CD4-positive, alpha-beta T cell treated with Interleukin-4 for 1 hour (primary cell): ENCODE measurements around the gene TAF3.
"Not testable (repeated sequence)": the region's sequence is repeated elsewhere in the genome, so short reads cannot be mapped to it uniquely, and the experiment has no call there.

ENCODE experiments used
- DNase-seq, 2 donors: peaks; one replicate each; pipeline ENCODE4 v3.0.0-alpha.2; 2020 to 2022

Gene TAF3

DNA sequence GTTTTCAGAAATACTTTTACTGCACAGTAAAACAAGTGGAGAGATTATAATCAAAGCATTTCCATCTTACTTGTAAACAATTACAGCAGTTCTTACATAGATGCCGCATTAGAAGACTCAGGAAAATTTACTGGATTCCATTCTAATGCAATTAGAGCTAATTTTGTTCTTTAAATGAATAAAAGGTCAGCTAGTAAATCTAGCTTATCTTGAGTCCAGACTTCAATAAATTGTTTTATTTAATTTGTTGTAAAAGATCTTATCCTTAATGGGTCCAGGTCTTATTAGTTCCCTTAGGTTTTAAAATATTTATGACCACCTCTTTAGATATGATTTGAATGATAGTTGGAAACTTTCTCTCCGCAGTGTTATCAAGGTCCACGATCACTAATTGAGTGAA lies 166.0 kb downstream of the TAF3 start:
- DNase-seq: no peak

DNA sequence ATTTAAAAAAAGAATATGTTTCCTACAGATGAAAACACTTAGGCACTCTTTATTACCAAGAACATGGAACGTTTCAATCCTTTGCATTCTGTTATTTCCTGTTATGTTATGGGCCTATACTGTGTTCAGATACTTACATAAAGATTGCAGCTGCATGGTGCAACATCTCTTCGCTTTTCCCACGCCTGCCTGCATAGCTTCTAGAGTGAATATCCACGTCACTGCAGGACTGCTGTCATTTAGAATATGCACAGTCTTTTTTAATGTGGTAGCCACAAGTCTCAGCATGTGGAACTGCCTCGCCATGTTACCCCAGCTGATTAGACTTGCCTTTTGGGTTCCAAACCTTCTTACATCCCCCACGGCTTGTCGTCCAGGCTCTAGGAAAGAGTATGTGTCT lies 166.6 kb downstream of the TAF3 start:
- DNase-seq: no peak

DNA sequence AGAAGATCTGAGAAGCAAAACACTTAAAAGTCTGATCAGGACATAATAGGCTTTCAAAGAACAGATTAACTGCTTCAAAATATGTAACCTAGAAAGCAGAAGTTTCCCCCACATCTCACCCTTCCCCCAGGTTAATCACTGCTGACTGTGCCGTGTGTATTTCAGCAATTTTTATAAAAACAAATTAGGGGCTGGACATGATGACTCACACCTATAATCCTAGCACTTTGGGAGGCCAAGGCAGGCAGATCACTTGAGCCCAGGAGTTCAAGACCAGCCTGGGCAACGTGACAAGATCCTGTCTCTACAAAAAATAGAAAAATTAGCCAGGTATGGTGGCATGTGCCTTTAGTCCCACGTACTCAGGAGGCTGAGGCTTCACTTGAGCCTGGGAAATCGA lies 168.5 kb downstream of the TAF3 start:
- no peak for DNase-seq

DNA sequence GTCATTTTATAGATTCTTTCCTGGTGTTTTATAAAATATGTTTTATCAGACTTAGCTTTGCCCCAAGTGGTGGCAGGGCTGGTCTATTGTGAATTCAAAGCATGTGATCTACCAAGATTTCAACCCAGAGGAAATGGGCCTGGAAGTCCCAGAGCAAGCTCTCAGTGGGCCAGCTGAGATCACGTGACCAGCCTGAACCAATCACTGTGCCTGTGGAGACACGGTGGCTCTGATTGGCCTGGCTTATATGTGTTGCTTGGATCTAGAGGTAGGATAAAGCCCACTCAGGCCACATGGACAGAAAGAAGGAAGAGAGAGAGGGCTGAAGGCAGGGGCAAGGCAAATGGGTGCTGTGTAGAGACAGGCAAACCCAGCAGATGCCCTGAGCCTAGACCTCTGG lies 170.7 kb downstream of the TAF3 start:
- DNase-seq: no peak

DNA sequence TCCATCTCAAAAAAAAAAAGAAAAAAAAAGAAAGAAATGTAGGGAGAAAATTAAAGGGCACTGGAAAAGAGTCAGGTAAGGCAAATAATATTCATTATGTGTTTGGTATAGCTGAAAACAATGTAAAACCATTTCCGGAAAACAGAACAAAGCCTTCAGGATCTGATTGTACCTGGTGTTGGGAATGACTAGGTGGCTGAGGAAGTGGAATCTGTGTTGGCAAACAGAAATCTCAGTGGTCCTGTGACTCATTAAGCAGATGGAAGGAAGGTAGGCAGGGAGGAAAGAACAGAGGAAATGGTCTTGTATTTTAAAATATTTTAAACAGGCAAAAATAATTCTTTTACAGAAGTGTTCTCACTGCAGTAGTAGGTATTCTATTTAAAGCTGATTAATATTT lies 180.5 kb downstream of the TAF3 start:
- DNase-seq: no peak

GRCh38 chr10:8004469-8005000 lies 186.2 kb downstream of the TAF3 start:
- no peak for DNase-seq

DNA sequence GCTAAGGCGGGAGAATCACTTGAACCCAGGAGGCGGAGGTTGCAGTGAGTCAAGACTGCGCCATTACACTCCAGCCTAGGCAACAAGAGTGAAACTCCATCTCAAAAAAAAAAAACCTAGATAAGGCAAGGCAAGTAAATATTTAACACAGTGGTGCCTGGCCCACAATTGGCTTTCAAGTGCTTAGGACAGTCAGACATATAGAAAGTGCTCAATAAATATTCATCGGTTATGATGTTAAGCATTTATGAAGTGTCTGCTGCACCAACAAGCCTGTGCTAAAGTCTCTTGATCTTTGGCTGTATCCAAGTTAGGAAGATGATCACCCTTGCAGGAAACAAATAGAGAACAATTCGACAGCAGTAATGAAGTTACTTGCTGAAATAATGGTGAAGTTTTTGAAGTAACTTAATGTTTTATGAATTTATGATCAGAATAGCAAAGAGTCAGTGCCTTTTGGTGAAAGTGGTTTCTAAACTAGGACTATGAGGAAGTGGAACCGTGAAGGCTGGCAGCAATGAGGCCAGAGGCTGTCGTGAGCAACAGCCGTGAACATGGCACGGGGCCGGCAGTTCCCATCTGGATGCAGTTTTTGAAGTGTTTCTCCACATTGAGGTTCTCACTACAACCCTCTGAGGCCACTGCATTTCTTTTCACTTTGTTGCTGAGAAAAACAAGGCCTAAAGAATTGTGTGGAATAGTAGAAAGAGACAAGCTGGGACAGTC lies 188.1 kb downstream of the TAF3 start:
- no peak for DNase-seq

- no peak for DNase-seq
Observed at GRCh38 chr10:8009031-8009430, 190.7 kb downstream of the TAF3 start.

DNA sequence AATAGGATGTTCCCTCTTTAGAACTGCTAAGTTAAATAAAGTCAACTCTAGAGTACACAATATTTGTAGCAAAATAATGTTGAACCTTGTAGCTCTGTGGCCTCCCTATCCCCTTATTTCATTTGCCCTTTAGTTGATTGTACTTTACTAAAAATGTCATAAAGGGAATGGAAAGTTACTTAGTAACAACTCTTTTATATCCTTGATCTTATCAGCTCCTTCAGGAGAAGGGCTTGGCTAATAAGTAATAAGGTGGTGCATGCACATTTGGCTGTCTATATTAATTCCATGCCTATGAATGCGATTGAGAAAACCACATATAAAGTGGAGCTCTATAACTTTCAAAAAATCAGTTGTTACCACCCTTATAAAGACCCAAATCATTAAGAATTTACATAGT lies 194.7 kb downstream of the TAF3 start:
- DNase-seq: no peak

- no peak for DNase-seq
Observed at GRCh38 chr10:8013619-8014018, 195.3 kb downstream of the TAF3 start.

- DNase-seq: no peak
Observed at GRCh38 chr10:8014649-8015048, 196.3 kb downstream of the TAF3 start.

DNA sequence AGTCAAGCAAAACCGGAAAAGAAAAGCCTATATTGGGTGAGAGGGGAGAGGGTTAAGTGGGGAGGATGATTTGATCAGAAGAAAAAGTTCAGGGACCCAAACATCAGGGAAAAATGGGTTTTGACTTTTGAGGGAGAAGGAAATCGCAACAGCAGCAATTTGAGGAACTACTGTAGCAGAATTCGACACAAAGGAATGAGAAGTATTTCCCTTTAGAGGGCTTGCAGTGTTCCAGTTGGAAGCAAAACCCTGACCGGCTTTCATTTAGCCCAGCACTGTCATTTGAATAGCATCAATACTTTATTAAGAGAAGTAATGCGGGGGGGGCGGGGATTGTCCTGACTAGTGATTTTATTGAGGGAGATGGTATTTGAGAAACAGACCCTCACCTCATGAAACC lies 199.0 kb downstream of the TAF3 start:
- no peak for DNase-seq

GRCh38 chr10:8023321-8023720 lies 205.0 kb downstream of the TAF3 start:
- DNase-seq: no peak

DNA sequence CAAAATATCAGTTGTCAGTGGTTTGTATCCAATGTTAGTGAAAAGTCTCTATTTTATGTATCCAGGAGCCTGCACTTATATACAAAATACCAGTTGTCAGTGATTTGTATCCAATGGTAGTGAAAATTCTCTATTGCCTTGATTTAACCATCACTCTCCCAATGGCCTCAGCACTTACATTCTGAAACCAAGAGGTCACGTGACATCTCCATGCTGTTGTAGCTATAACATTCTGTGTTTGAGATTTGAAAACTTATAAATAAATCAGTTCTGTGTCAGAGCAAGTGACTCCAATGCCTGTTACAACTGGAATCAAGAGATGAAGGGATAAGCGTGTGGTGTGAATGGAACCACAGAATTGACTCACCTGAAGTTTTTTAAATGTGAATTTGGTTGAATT lies 205.5 kb downstream of the TAF3 start:
- no peak for DNase-seq

GRCh38 chr10:8026349-8027259 lies 208.3 kb downstream of the TAF3 start:
- no peak for DNase-seq

- DNase-seq: not testable (repeated sequence)
Observed at GRCh38 chr10:8031211-8031610, 212.9 kb downstream of the TAF3 start.

DNA sequence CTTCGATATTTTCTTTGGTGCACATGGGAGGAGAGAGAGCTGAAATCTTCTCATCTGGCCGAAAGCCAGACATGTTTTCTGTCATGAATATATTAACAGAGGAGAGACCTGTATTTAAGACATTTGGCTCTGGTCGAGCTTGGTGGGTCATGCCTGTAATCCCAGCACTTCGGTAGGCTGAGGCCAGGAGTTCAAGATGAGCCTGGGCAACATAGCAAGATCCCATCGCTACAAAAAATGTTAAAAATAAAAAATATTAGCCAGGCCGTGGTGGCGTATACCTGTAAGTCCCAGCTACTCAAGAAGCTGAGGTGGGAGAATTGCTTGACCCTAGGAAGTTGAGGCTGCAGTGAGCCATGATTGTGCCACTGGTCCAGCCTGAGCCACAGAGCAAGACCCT lies 214.3 kb downstream of the TAF3 start:
- no peak for DNase-seq

DNA sequence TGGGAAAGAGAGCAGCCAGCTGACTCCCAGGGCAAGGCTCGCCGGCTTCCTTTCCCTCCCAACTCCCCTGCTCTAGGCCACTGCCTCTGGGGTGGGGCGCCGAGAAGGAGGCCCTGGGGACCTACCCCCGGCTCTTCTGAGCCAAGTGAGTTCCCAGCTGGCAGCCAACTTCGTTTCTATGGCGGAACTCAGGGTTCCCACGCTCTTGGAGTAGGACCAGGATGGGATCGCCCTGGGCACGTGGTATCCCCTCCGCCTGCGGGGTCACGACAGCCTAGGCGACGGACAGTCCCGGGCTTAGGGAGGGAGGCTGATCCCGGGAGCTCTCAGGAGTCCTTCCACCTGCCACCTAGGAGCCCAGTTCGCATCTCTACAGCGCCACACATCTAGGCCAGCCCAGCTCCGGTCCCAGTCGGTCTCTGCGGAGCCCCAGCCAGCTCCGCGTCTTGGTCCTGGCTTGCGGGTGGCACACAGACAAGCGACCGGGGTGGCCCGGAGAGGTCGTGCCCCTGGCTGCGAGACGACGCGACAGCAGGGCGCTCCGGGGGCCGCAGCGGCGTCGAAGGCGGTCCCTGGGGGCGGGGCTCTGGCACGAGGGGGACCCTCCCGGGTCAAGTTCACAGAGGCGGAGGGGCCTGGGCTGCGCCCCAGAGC lies 215.6 kb downstream of the TAF3 start:
- no peak for DNase-seq

GRCh38 chr10:8034466-8035005 lies 216.2 kb downstream of the TAF3 start:
- peak in 1 of 2 donors; percentile 9 for DNase-seq

DNA sequence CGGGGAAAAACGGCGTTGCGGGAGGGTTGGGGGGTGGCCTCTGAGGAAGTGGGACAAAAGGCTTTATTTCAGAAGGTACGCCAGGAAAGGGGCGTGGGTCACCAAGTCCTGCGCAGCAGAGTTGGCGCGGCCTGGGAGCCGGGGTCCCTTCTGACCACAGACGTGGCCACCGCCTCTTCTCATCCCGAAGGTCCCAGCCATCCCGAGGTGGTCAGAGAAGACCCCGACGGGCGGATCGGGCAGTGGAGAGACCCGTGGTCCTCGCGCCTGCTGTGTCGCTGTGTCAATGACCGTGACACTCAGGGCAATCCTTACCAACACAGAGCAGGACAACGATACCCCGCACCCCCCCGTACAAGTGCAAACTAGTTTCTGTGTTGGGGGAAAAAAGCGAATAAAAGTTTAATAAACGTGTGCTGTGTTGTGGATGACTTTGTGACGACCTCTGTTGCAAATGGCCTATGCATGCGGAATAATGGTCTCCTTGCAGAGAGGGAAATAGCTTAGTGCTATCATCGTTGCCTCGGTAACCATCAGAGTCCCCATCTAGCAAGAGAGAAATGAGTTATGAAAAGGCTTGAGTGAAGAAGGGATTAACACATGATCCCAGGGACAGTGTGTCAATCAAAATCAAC lies 216.8 kb downstream of the TAF3 start:
- DNase-seq: peak in 1 of 2 donors; percentile 16

DNA sequence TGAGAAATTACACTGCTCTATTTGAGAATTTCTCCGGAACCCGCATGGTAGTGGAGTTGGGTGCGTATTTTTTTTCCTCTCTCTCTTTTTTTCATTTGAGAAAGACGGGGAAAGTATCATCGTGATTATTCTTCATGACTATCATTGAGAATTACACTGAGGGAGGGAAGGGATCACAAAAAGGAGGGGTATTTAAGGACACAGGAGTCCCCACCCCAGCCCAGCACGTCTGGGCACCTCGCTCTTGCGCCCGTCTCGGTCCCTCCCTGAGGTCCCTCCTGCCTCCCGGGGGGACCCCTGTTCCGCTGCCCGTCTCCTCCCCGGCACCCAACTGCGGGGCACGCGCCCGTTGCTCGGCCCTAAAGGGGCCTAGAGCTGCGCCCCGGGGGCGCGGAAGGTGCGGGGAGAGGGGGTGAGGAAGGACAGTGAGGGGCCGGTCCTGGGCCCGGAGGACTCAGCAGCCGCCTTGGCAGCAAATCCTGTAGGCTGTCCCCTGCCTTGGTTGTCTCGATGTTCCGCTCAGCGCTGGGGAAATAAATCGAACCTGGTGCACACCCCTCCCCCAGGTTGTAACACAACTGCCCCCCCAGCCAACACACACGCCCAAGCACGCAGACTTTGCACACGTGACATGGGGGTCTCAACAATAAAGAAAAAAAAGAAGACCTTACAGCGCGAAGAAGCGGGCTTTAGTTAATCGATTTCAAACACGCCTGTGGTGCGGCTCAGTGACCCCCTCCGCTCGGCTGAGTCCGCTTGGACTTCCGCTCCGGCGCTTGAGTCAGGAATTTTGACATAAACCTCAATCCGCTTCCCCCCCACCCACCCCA lies 217.6 kb downstream of the TAF3 start:
- DNase-seq: peak in 1 of 2 donors; percentile 8
